Endothelial cell of umbilical vein (primary cell): Measurements from ENCODE around the gene FNDC5.

ENCODE experiments used
- CTCF ChIP-seq, 2 donors: IDR thresholded peaks; 1 replicate in 1 of 2; 2 replicates in 1 of 2; pipeline ENCODE4 v1.5.1; 2011; ENCODE audit warnings: low read length in 2 of 2, mild to moderate bottlenecking in 2 of 2, moderate library complexity in 2 of 2, control low read depth in 1 of 2, inconsistent platforms in 1 of 2, low read depth in 1 of 2; ENCODE audit not compliant: insufficient read depth in 1 of 2; ENCODE audit errors: extremely low read depth in 1 of 2
- FOS ChIP-seq: IDR thresholded peaks from 2 replicates; pipeline ENCODE4 v1.6.1; 2011; ENCODE audit warnings: mild to moderate bottlenecking, low read length, moderate library complexity, borderline replicate concordance; ENCODE audit not compliant: insufficient read depth
- MYC ChIP-seq: IDR thresholded peaks from one replicate; pipeline ENCODE4 v1.6.1; 2011; ENCODE audit warnings: mild to moderate bottlenecking, low read depth, low read length

- TF ChIP-seq FOS (no peak), MYC (no peak), CTCF (IDR thresholded peaks at IDR 0.05; ENCODE audit: extremely low read depth in 1 of 2, insufficient read depth in 1 of 2, low read depth in 1 of 2, low read length in 2 of 2) (no peak)
These were observed 866 bp upstream of the FNDC5 start for GRCh38 chr1:32871364-32872191.
